ES-I3 (cell line): ENCODE results near the gene ABCA12.

Experiments used
- H3K36me3 ChIP-seq: 2 replicates; pipeline ENCODE4 v1.6.1; 2013; ENCODE audit warnings: mild to moderate bottlenecking, low read length, control low read depth, moderate library complexity; ENCODE audit not compliant: insufficient read depth
- H3K4me1 ChIP-seq: 2 replicates; pipeline ENCODE4 v1.6.1; 2013; ENCODE audit warnings: mild to moderate bottlenecking, control low read depth, low read length; ENCODE audit not compliant: insufficient read depth
- H3K9ac ChIP-seq: 2 replicates; pipeline ENCODE4 v1.6.1; 2013; ENCODE audit warnings: low read depth, mild to moderate bottlenecking, low read length, moderate library complexity
- H3K9me3 ChIP-seq: 2 replicates; pipeline ENCODE4 v1.6.1; 2013; ENCODE audit warnings: mild to moderate bottlenecking, low read length, moderate library complexity; ENCODE audit not compliant: control insufficient read depth, insufficient read depth

ABCA12 gene

GRCh38 chr2:215002500-215002899 lies 135.9 kb downstream of the ABCA12 start:
- Histone ChIP-seq H3K9ac (no peak overlapping the region), H3K9me3 (no peaks in the 10 kb centered on the region), H3K36me3 (no peaks in the 10 kb centered on the region), H3K4me1 (peaks cover 6% of the 10 kb centered on the region; the same call in 1 of the 2 replicates)

- H3K9me3 ChIP-seq, result no peaks in the 10 kb centered on the region
- H3K4me1 ChIP-seq, result peaks cover 6% of the 10 kb centered on the region; the same call in 1 of the 2 replicates
- no peak overlapping the region for H3K9ac ChIP-seq
- no peaks in the 10 kb centered on the region for H3K36me3 ChIP-seq
Observed at GRCh38 chr2:215000721-215001120, 137.7 kb downstream of the ABCA12 start.

GRCh38 chr2:214995926-214996670 lies 142.3 kb downstream of the ABCA12 start:
- H3K4me1 ChIP-seq, result no peaks in the 10 kb centered on the region
- H3K9ac ChIP-seq, result no peak overlapping the region
- H3K36me3 ChIP-seq, result no peaks in the 10 kb centered on the region
- H3K9me3 ChIP-seq, result no peaks in the 10 kb centered on the region

- no peak overlapping the region for H3K9ac ChIP-seq
- H3K4me1 ChIP-seq, result no peaks in the 10 kb centered on the region
- H3K36me3 ChIP-seq, result no peaks in the 10 kb centered on the region
- H3K9me3 ChIP-seq, result no peaks in the 10 kb centered on the region
Observed at GRCh38 chr2:214995409-214995808, 143.0 kb downstream of the ABCA12 start.

- H3K36me3 ChIP-seq, result no peaks in the 10 kb centered on the region
- H3K4me1 ChIP-seq, result no peaks in the 10 kb centered on the region
- no peaks in the 10 kb centered on the region for H3K9me3 ChIP-seq
- no peak overlapping the region for H3K9ac ChIP-seq
Observed at GRCh38 chr2:214992911-214993310, 145.5 kb downstream of the ABCA12 start.

- Histone ChIP-seq H3K36me3 (no peaks in the 10 kb centered on the region), H3K9ac (no peak overlapping the region), H3K9me3 (no peaks in the 10 kb centered on the region), H3K4me1 (no peaks in the 10 kb centered on the region)
Observed at GRCh38 chr2:214989187-214989586, 149.2 kb downstream of the ABCA12 start.

GRCh38 chr2:214987261-214987660 lies 151.2 kb downstream of the ABCA12 start:
- H3K9me3 ChIP-seq, result no peaks in the 10 kb centered on the region
- H3K9ac ChIP-seq, result no peak overlapping the region
- no peaks in the 10 kb centered on the region for H3K36me3 ChIP-seq
- no peaks in the 10 kb centered on the region for H3K4me1 ChIP-seq

GRCh38 chr2:214985619-214986018 lies 152.8 kb downstream of the ABCA12 start:
- no peaks in the 10 kb centered on the region for H3K36me3 ChIP-seq
- H3K9ac ChIP-seq, result no peak overlapping the region
- H3K4me1 ChIP-seq, result no peaks in the 10 kb centered on the region
- no peaks in the 10 kb centered on the region for H3K9me3 ChIP-seq

GRCh38 chr2:214966420-214966819 lies 172.0 kb downstream of the ABCA12 start:
- no peaks in the 10 kb centered on the region for H3K4me1 ChIP-seq
- H3K9ac ChIP-seq, result no peak overlapping the region
- no peaks in the 10 kb centered on the region for H3K36me3 ChIP-seq
- no peaks in the 10 kb centered on the region for H3K9me3 ChIP-seq

GRCh38 chr2:214960677-214961076 lies 177.7 kb downstream of the ABCA12 start:
- Histone ChIP-seq H3K9ac (no peak overlapping the region), H3K36me3 (no peaks in the 10 kb centered on the region), H3K4me1 (no peaks in the 10 kb centered on the region), H3K9me3 (no peaks in the 10 kb centered on the region)

- Histone ChIP-seq H3K4me1 (no peaks in the 10 kb centered on the region), H3K9me3 (no peaks in the 10 kb centered on the region), H3K36me3 (no peaks in the 10 kb centered on the region), H3K9ac (no peak overlapping the region)
Observed at GRCh38 chr2:214946949-214947348, 191.5 kb downstream of the ABCA12 start.

- no peaks in the 10 kb centered on the region for H3K9me3 ChIP-seq
- H3K9ac ChIP-seq, result no peak overlapping the region
- H3K36me3 ChIP-seq, result no peaks in the 10 kb centered on the region
- H3K4me1 ChIP-seq, result no peaks in the 10 kb centered on the region
Observed at GRCh38 chr2:214934006-214934405, 204.4 kb downstream of the ABCA12 start.

- no peaks in the 10 kb centered on the region; the same call in 1 of the 2 replicates for H3K4me1 ChIP-seq
- H3K9me3 ChIP-seq, result no peaks in the 10 kb centered on the region; the same call in 1 of the 2 replicates
- no peaks in the 10 kb centered on the region for H3K36me3 ChIP-seq
- no peak overlapping the region for H3K9ac ChIP-seq
Observed at GRCh38 chr2:214904634-214905033, 233.8 kb downstream of the ABCA12 start.

GRCh38 chr2:214904176-214904575 lies 234.2 kb downstream of the ABCA12 start:
- H3K9ac ChIP-seq, result no peak overlapping the region
- no peaks in the 10 kb centered on the region; the same call in 1 of the 2 replicates for H3K9me3 ChIP-seq
- no peaks in the 10 kb centered on the region for H3K36me3 ChIP-seq
- no peaks in the 10 kb centered on the region; the same call in 1 of the 2 replicates for H3K4me1 ChIP-seq

GRCh38 chr2:214902286-214902685 lies 236.1 kb downstream of the ABCA12 start:
- Histone ChIP-seq H3K9me3 (no peaks in the 10 kb centered on the region; the same call in 1 of the 2 replicates), H3K36me3 (no peaks in the 10 kb centered on the region), H3K9ac (no peak overlapping the region), H3K4me1 (no peaks in the 10 kb centered on the region; the same call in 1 of the 2 replicates)
